IMR-90 (cell line): ENCODE results near the gene SMYD2.

Source experiments
- FOS ChIP-seq: fragments of 150-350 bp; IDR thresholded peaks from 2 replicates; pipeline ENCODE4 v1.6.1; 2016; ENCODE audit warnings: low read depth, low read length
- MXI1 ChIP-seq: IDR thresholded peaks from 2 replicates; pipeline ENCODE4 v1.6.1; 2012; ENCODE audit warnings: low read depth, mild to moderate bottlenecking, low read length, moderate library complexity, borderline replicate concordance
- NFE2L2 ChIP-seq: fragments of 150-350 bp; IDR thresholded peaks from 2 replicates; pipeline ENCODE4 v1.6.1; 2016; ENCODE audit warnings: low read depth, mild to moderate bottlenecking, low read length
- POLR2A ChIP-seq: IDR thresholded peaks from 2 replicates; pipeline ENCODE4 v1.6.1; 2012; ENCODE audit warnings: mild to moderate bottlenecking, low read depth, low read length
- RAD21 ChIP-seq: IDR thresholded peaks from 2 replicates; pipeline ENCODE4 v1.6.1; 2012; ENCODE audit warnings: low read length, improper control_type of control experiment
- TF ChIP-seq, protein P1 (sequence below): conservative IDR thresholded peaks from 2 replicates; pipeline ENCODE4 v1.5.1; 2012; ENCODE audit warnings: mild to moderate bottlenecking, low read depth, low read length, improper control_type of control experiment
- TF ChIP-seq, protein P2 (sequence below): fragments of 150-350 bp; IDR thresholded peaks from 2 replicates; pipeline ENCODE4 v1.6.1; 2016; ENCODE audit warnings: low read depth, mild to moderate bottlenecking, low read length, moderate library complexity, borderline replicate concordance
- TF ChIP-seq, protein P3 (sequence below): fragments of 150-350 bp; IDR thresholded peaks from 2 replicates; pipeline ENCODE4 v1.6.1; 2017; ENCODE audit warnings: mild to moderate bottlenecking, antibody characterized with exemption, low read length, low read depth

DNA sequence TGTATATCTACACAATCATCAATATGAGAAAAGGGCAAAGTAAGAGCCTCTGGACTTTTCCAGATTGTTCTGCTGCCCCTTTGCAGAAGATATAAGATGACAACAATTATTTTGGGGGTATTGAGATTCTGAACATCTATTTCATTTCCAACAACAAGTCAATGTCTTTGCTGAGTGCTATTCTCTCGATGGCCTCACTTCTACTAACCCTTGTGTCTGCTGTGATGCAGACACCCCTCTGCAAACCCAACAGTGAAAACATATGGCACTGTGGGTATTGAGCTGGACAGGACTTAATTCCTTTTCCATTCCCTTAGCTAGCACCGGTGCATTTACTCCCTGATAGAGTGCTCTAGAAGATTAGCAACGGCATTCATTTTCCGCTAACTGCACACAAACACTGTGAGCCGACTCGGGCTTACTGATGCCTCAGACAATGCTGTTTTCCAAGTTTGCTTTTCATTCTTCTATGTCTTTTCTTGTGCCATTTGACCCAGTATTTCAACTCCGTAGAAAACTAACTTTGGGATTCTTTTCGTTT, 33.4 kb upstream of the SMYD2 start:
- TF ChIP-seq RAD21 (no peak), MXI1 (no peak), FOS (no peak), POLR2A (no peak), NFE2L2 (no peak)
- TF ChIP-seq, protein P1, sequence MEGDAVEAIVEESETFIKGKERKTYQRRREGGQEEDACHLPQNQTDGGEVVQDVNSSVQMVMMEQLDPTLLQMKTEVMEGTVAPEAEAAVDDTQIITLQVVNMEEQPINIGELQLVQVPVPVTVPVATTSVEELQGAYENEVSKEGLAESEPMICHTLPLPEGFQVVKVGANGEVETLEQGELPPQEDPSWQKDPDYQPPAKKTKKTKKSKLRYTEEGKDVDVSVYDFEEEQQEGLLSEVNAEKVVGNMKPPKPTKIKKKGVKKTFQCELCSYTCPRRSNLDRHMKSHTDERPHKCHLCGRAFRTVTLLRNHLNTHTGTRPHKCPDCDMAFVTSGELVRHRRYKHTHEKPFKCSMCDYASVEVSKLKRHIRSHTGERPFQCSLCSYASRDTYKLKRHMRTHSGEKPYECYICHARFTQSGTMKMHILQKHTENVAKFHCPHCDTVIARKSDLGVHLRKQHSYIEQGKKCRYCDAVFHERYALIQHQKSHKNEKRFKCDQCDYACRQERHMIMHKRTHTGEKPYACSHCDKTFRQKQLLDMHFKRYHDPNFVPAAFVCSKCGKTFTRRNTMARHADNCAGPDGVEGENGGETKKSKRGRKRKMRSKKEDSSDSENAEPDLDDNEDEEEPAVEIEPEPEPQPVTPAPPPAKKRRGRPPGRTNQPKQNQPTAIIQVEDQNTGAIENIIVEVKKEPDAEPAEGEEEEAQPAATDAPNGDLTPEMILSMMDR: no peak
- TF ChIP-seq, protein P2, sequence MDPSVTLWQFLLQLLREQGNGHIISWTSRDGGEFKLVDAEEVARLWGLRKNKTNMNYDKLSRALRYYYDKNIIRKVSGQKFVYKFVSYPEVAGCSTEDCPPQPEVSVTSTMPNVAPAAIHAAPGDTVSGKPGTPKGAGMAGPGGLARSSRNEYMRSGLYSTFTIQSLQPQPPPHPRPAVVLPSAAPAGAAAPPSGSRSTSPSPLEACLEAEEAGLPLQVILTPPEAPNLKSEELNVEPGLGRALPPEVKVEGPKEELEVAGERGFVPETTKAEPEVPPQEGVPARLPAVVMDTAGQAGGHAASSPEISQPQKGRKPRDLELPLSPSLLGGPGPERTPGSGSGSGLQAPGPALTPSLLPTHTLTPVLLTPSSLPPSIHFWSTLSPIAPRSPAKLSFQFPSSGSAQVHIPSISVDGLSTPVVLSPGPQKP: no peak
- TF ChIP-seq, protein P3, sequence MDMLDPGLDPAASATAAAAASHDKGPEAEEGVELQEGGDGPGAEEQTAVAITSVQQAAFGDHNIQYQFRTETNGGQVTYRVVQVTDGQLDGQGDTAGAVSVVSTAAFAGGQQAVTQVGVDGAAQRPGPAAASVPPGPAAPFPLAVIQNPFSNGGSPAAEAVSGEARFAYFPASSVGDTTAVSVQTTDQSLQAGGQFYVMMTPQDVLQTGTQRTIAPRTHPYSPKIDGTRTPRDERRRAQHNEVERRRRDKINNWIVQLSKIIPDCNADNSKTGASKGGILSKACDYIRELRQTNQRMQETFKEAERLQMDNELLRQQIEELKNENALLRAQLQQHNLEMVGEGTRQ: no peak
